Activated CD4-positive, alpha-beta T cell treated with anti-CD3 and anti-CD28 coated beads, Interleukin-2, amount 50 U/mL, for 16 hours (primary cell): ENCODE data around the gene NTN4.
"Not testable (repeated sequence)": the region's sequence is repeated elsewhere in the genome, so short reads cannot be mapped to it uniquely, and the experiment has no call there.

ENCODE experiments used
- DNase-seq: peaks from one replicate; pipeline ENCODE4 v3.0.0-alpha.2; 2020

The NTN4 gene

DNA sequence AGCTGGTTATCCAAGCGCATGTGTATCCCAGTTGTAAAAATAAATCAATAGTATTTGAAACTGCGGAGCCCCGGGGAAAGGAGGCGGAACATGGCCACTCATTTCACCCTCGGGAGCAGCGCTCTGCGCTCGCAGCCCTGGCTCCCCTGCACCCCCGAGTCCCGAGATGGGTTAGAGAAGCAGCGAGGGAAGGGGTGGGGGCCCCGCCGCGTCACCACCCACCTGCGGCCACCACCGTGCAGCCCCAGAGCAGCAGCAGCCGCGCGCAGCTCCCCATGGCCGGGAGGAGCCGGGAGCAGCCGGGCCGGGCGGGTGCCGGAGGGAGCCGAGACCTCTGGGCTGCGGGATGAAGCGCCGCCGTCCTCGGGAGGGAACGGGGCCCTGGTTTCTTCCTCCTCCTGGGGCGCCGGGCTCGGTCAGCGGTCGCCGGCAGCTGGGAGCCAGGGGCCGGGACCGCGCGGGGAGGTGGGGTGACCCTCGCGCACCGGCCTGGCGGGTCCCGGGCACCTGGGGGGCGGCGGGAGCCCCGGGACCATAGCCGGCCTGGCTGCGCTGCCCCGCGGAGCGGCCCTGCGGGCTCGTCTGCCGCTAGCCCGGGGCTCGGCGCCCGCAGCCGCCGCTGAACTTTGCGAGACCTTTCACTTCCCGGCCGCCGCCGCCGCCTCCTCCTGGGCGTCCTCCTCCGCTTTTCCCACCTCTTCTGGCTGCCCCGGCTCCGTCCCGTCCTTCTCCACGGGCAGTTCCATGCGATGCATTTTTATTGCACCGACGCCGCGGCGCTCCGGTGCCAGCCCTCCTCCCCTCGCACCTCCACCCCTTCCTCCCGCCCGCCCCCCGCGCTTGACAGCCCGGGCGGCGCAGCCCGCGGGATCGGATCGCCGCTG lies at the start of gene NTN4:
NTN4 (minus strand) TSS at position 732 of the 884 bp plus-strand sequence; CDS start at position 277, 455 bp downstream.
- DNase-seq: peak; percentile 10

DNA sequence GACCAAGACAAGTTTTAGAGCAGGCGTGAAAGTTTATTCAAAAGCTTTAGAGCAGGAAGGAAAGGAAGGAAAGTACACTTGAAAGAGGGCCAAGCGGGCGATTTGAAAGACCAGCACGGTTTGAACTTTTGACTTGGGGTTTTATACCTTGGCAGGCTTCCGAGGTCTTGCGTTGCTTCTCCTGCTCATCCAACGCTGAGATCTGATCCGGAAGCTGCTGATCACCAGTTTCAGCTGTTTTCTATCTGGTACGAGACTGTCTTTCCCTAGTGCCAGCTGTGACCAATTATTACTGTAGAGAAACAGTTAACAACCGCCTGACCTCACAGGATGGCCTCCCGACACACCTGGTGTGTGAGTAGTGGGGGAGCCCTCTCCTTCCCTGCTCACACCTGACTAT lies 47.6 kb upstream of the NTN4 start:
- DNase-seq: no peak

DNA sequence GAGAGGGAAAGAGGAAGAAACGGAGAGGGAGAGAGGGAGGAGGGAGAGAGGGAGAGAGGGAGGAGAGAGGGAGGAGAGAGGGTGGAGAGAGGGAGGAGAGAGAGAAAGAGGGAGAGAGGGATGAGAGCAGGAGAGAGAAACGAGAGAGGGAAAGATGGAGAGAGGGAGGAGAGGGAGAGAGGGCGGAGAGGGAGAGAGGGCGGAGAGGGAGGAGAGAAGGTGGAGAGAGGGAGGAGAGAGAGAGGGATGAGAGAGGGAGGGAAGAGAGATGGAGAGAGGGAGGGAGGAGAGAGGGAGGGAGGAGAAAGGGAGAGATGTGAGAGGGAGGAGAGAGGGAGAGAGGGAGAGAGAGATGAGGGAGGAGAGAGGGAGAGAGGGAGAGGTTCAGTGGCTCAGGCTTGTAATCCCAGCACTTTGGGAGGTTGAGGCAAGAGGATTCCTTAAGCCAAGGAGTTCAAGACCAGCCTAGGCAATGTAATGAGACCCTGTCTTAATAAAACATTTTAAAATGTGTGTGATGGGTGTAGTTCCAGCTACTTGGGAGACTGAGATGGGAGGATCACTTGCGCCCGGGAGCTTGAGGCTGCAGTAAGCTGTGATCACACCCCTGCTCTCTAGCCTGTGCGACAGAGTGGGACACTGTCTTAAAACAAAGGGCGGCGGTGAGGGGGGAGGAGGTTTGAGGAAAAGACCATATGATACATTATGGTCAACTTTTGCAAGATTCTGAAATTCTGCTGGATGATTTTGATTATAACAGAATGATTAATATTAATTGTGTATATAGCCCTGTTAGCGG lies 46.9 kb upstream of the NTN4 start:
- no peak for DNase-seq

DNA sequence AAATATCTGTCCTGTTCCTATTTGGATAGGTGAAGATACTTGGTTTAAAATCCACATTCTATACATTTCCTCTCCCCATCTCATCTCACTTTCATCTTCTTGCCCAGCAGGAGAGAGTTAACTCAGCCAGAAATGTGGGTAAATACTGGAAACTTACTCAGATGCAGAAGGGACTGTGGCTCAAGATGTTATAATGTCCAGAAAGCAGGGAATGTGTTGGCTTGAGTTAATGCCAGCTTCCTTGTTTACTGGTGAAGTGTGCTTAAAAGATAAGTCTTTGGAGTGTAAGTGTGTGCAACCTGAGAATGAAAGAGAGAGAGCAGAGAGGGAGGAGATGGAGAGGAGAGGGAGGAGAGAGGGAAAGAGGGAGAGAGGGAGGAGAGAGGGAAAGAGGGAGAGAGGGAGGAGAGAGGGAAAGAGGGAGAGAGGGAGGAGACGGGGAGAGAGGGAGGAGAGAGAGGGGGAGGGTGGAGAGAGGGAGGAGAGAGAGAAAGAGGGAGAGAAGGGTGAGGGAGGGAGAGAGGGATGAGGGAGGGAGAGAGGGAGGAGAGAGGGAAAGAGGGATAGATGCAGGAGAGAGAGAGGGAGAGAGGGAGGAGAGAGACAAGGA lies 46.2 kb upstream of the NTN4 start:
- DNase-seq: no peak

DNA sequence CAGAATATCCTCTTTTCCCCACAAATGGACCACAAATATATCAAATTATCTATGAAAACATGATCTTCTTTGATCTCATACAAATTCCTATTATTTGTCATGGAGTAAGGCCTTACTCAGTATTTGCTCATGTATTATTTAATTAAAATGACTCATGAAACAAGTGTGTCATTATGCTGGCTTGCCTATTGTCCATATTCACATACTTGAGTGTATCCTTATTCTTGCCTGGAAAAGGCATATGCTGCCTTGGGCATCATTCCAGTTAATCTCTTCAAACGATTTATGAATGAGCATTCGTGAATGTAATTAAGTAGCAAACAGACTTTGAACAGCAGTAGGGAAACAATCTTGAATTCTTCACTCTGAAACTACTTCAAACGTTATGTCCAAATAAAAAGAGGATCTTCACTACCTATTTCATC lies 45.6 kb upstream of the NTN4 start:
- DNase-seq: no peak

DNA sequence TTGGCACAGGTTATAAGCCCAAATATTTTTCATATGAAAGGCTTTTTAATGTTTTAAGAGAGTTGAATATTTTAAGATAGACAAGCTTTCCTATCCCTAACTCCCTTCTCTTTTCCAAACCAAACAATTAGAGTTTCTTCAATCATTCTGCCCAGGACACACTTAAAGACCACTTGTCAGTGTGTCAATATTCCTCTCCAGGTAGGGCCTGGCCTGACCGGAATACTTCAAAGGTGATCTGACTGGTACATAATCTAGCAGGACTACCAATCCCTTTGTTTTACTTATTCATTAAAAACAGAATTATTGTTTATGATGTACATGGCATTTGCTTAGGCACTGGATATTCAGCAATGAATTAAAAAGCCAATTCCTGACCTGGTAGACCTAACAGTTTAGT lies 44.0 kb upstream of the NTN4 start:
- no peak for DNase-seq

DNA sequence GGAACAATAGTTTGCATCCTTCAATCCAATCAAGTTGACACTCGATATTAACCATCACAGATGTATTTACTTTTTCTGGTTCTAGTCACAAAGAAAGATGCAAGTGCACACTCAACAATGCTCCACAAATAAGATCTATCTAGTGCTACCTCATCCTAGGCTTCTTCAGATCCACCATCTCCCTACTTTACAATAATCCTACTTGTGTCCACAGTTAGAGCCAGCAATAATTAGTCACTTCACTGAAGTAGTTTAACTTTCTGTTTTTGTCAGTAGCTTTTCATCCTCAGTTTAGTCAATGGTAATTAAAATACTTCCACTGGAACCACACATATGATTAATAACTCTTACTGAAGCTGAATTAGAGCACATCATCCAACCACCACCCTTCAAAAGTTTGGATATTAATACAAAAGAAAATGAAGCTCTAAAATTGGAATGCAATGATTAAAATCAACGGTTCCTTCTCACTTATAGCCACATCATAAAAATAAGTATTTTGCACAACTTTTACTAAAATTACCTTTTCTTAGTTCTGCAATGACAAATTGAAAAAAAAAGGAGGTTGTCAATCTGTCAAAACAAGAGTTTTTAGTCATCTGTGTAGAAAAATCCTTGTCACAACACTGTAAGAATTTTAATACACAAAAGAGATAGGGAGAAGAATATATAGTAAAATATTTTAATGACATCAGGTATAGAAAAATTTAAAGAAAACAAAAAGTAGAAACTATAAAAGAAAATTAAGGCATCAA lies 39.9 kb upstream of the NTN4 start:
- peak; percentile 57 for DNase-seq

DNA sequence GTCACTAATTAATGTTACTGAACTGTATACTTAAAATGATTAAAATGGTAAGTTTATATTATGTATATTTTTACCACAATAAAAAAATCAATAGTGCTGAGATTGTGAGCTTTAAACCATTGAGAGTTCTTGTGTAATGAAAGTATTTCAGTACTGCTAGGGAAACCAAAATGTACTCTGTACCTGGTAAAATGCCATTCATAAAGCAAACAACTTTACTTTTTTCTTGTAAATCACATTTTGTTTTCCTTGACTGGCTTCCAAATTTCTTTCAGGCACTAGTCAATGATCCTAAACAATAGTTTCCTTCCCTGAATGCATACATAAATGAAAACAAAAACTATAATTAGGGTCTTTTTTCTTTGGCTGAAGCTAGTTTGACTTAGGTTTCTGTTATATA lies 38.8 kb upstream of the NTN4 start:
- DNase-seq: no peak

DNA sequence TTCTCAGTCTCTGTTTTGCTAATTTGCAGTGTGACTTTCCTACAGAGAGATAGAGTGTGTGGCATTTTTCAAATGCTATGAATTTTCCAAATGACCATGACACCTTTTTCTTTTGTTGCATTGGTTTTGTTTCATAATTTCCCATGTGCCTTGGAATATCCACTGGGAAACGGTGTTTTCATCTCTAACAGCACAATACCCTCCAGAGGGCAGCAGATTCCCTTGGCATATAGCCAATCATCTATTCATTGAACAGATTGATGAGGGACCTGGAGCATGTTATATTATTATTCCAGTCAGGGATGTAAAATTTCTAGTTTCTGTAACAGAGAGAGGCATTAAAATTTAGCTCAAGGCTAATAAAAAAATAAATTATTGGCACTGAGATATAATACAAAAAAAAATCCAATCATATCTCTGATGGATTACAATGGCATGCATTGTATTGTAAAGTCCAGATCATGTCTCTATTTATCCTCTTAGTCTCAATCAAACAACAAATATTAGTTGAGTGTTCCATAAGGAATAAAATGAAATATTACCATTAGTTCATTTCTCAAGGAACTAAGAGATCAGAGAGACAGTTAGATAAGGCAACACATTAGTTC lies 29.6 kb upstream of the NTN4 start:
- DNase-seq: no peak

DNA sequence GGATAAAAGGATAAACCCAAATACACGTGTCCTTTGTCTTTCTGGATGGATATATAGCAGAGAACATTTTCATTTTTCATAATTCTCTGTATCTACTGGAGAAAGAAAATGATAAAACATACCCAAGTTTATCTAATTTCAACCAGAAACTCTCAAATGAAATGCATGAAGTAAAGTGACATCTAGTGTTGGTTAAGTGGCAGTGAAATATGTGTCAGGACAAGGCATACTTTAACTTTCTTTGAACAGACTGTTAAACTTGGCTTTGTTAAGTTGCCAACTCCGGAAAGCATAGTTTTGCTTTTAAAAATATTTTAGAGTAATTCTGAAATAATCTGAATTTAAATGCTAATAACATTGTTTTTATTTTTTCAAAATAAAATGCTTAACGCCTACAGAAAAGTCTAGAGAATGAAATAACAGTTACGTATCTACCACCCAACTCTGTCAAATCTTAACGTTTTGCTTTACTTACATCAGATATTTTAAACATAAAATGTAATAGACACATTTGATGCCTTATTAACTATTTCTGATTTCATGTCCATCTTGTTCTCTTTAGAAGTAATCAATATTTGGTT lies 25.2 kb upstream of the NTN4 start:
- DNase-seq: no peak

DNA sequence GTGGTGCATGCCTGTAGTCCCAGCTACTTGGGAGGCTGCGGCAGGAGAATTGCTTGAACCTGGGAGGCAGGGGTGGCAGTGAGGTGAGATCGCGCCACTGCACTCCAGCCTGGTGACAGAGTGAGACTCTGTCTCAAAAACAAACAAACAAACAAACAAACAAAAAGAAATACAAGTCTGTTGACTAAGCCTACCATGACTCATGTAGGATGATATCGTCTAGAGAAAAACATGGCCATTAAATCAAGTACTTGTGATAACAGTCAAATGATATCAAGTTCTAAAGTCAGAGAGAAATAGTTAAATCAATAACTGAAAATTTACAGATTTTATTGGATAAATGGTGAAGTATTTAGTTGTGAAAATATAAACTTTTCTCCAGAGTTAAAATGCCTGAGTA lies 21.6 kb upstream of the NTN4 start:
- not testable (repeated sequence) for DNase-seq

DNA sequence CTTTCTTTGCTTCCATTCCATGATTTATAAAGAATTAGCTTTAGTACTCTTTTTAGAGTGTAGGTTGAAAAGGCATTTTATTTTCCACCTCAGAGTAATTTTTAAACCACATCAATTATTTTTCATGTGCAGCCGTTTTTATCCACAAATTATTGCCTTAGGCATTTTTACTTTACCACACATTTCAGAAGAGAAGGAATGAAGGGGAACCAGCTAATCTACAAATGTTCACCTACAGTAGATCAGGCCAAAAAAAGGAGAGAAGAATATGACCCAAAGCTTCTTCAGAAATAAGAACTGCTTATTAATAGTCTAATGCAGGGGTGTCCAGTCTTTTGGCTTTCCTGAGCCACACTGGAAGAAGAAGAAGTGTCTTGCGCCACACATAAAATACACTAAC lies 19.8 kb upstream of the NTN4 start:
- DNase-seq: no peak

DNA sequence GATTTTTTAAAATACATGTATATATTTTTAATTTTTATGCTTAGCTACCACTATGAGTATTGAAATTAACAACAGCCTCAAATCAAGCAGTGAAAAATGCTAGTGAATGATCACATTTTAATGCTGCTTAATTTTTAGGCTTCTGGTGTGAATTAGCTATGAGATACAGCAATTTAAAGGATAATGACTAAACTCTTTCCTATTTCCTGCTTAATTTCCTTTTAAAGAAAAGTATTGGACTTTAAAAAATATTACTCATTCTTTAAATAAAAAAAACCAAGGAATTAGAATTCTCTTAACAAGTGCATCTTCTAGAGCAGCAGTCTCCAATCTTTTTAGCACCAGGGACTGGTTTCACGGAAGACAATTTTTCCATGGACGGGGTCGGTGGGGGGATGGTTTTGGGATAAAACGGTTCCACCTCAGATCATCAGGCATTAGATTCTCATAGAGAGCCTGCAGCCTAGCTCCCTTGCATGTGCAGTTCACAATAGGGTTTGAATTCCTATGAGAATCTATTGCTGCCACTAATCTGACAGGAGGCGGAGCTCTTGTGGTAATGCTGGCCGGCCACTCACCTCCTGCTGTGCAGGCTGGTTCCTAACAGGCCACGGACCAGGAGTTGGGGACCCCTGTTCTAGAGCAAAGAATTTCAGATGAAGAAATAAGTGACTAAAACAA lies 18.6 kb upstream of the NTN4 start:
- no peak for DNase-seq

DNA sequence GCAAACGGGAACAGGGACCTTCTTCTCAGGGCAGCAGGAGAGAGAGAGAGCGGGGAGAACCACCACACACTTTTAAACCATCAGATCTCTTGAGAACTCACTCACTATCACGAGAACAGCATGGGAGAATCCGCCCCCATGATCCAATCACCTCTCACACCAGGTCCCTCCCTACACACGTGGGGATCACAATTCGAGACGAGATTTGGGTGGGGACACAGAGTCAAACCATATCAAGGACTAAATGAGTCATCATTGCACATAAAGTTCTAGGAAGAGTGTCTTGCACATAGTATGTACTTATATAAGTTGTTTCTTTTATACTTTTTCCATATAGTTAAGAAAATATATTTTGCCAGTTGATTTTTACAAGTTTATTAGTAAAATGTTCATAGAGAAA lies 17.6 kb upstream of the NTN4 start:
- DNase-seq: no peak

DNA sequence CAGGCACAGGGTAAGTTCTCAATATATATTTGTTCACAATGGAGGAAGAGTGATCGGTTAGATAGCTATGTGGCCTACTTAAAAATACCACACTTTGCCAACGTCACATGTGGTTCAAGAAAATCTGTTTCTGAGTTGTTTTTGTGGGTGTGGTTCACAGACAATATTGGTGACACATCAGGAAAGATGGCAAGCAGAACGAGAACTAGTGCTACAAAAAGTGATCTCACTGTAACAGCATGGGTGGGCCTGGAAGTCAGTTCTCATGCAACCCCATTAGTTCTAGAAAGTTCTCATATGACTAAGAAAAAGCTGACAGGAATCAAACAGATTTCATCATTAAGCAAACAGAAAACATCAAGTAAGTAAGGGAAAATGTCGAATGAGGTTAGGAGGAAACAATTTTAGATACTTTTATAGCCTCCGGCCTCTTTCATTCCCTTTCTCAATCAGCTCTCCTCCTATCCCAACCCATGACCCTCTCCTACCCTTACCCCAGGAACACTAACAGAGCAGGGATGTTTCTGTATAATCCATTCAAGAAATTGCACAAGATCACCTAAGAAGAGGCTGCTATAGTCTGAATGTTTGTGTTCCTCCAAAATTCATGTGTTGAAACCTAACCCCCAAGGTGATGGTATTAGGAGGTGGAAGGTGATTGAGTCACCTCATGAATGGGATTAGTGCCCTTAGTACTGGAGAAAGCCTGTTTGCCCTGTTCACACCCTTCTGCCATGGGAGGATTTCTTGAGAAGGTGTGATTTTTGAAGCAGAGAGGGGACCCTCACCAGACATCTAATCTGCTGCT lies 15.5 kb upstream of the NTN4 start:
- DNase-seq: peak; percentile 28

DNA sequence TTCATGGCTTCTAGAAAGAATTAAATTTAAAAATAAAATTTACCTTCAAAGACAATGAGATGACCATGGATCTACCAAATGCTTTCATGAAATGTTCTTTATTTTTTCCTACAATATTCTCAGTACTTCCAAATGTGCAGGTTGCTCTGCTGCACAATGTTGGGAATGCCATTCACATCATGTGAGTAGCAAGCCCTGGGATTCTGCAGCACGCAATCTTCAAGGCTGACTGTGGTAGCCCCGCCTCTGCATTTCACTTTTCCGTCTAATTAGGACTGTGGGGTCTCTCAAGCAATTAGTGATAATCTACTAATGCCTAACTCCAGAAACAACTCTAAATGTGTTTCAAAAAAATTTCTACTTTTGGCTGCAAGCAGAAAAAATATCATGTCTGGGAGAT lies 13.7 kb upstream of the NTN4 start:
- no peak for DNase-seq

DNA sequence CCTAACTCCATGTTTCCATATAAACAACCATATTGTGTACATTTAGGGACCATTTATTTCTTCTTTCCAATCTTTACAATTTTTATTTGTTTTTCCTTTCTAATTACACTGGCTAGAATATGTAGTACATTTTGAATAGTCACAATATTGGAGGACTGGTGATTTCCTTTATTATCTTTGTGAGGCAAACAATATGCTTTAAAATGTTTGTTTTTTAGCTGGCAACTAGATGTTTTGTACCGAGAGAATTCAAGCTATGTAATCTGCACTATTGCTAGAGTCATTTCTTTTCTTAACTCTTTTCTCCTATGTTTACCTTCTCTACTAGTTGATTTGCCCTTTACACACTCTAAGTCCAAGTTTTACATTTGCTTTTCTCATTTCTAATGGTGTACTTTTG lies 13.3 kb upstream of the NTN4 start:
- no peak for DNase-seq

DNA sequence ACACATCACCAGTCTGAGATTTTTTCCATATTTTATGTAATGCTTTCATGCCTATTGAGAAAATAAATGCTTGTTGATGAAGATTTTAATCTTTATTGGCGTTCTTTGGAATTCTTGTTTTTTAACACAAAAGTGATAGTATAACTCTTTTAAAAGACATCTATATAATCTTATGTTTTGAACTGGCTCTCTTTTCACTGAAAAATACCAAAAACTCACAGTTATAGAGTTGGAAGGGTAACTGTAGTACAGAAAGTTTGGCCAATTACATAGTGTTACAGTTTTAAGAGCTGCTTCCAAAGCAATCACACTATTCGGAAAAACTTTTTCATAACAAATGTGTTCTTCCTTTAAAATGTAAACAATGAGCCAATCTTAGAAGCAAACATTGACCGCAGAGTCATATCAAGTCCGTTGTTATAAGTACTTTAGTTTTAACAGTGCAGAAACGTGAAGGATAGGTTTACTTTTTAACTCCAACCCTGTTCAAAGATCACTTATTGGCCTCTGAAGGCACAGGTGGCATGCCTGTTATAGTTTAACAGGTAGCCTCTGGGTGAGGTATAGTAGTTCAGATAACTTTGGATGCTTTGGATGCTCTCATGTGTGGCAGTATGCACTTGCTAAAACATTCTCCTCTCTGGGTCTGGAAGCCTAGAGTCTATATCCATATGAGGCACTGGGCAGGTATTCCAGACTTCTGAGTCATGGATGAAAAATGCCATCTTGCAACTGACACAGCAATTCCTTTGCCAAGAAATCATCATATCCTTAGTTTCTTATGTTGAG lies 12.1 kb upstream of the NTN4 start:
- DNase-seq: no peak

DNA sequence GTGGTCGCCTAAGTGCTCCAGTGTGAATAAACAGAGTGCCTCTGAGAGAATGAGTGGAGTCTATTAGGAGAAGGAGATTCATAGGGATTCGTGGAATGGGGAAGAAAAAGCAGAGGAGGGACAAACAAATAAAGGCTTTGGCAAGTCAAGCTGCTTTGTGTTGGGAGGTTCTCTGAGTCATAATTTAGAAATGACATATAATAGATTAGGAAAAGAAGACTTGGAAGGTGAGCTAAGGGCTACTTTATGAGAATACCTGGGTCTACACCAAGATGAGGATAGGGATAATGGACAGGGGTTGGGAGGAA lies 6.4 kb upstream of the NTN4 start:
- no peak for DNase-seq
